Fibroblast of lung (primary cell): ENCODE measurements around the gene RNF225. TPM values are rescaled to one million over a fixed set of nuclear protein-coding genes. Genes with fewer than 3 reads are reported as not detected.

Experiments used
- DNase-seq, 2 donors: peaks; one replicate each; pipeline versions ENCODE4 v3.0.0 to v3.0.0-alpha.2; 2010; ENCODE audit warnings: low read depth in 2 of 2
- H2AFZ ChIP-seq: 2 replicates; pipeline ENCODE4 v1.5.1; 2012; ENCODE audit warnings: low read length, control low read depth, inconsistent platforms
- H3K27ac ChIP-seq: 2 replicates; pipeline ENCODE4 v1.5.1; 2011; ENCODE audit warnings: low read length, control low read depth; ENCODE audit not compliant: insufficient read depth
- H3K27me3 ChIP-seq: 2 replicates; pipeline ENCODE4 v1.5.1; 2011; ENCODE audit warnings: mild to moderate bottlenecking, low read length; ENCODE audit not compliant: control insufficient read depth, insufficient read depth
- H3K36me3 ChIP-seq: 2 replicates; pipeline ENCODE4 v1.5.1; 2011; ENCODE audit warnings: low read length; ENCODE audit not compliant: control insufficient read depth, insufficient read depth
- H3K4me1 ChIP-seq: 2 replicates; pipeline ENCODE4 v1.5.1; 2011; ENCODE audit warnings: low read length; ENCODE audit not compliant: control insufficient read depth, insufficient read depth; ENCODE audit errors: extremely low read depth
- H3K4me2 ChIP-seq: 2 replicates; pipeline ENCODE4 v1.5.1; 2011; ENCODE audit warnings: low read length, control low read depth; ENCODE audit not compliant: insufficient read depth; ENCODE audit errors: extremely low read depth
- H3K4me3 ChIP-seq, 4 experiments: fragments of 200-600 bp in 1 of 4; sonication (generic) in 1 of 4; replicated peaks in 1 of 4; 2 replicates each; pipeline ENCODE4 v1.5.1; 2011 to 2016; ENCODE audit warnings: low read length in 4 of 4, low read depth in 3 of 4, mild to moderate bottlenecking in 3 of 4, control low read depth in 2 of 4, inconsistent platforms in 1 of 4, mixed read lengths in 1 of 4; ENCODE audit not compliant: insufficient read depth in 1 of 4; ENCODE audit errors: control extremely low read depth in 1 of 4
- H3K79me2 ChIP-seq: 2 replicates; pipeline ENCODE4 v1.5.1; 2012; ENCODE audit warnings: mild to moderate bottlenecking, low read length, inconsistent platforms; ENCODE audit not compliant: control insufficient read depth, insufficient read depth
- H3K9ac ChIP-seq: 2 replicates; pipeline ENCODE4 v1.5.1; 2011; ENCODE audit warnings: mild to moderate bottlenecking, low read length, control low read depth; ENCODE audit not compliant: insufficient read depth
- H3K9me3 ChIP-seq: 2 replicates; pipeline ENCODE4 v1.5.1; 2012; ENCODE audit warnings: low read depth, low read length; ENCODE audit not compliant: control insufficient read depth, insufficient read depth
- H4K20me1 ChIP-seq: 2 replicates; pipeline ENCODE4 v1.5.1; 2011; ENCODE audit warnings: low read length; ENCODE audit not compliant: control insufficient read depth, insufficient read depth; ENCODE audit errors: extremely low read depth
- CTCF ChIP-seq, 2 donors: IDR thresholded peaks in 1 of 2; conservative IDR thresholded peaks in 1 of 2; 1 replicate in 1 of 2; 2 replicates in 1 of 2; pipeline ENCODE4 v1.5.1; 2011 to 2012; ENCODE audit warnings: low read length in 2 of 2, control low read depth in 1 of 2, inconsistent platforms in 1 of 2, low read depth in 1 of 2, mild to moderate bottlenecking in 1 of 2
- EZH2 ChIP-seq: IDR thresholded peaks from 2 replicates; pipeline ENCODE4 v1.5.1; 2012; ENCODE audit warnings: low read length, control low read depth, mild to moderate bottlenecking; ENCODE audit errors: missing control alignments
- polyA plus RNA-seq, 2 donors: library from polyadenylated mRNA; depleted of rRNA in 1 of 2; stranded (reverse) in 1 of 2; unstranded in 1 of 2; fragments of >200 nt; gene quantifications; 2 replicates each; pipeline ENCODE4 v1.2.1, GENCODE V29; 2011 to 2012; ENCODE audit warnings: missing spikeins in 1 of 2
- total RNA-seq: library from RNA; depleted of rRNA; stranded (reverse); fragments of >200 nt; gene quantifications from 2 replicates; pipeline ENCODE4 v1.2.1, GENCODE V29; 2014

Gene RNF225
- total and polyA plus RNA-seq, 2 donors (not counting 1 experiment from before 2014, with no cell fraction given), result not detected

- H3K4me1 ChIP-seq, result peaks cover 9% of the 10 kb centered on the region
- peak overlapping the region; percentile 65 to 86 (median 74) for H3K4me3 ChIP-seq
- no peaks in the 10 kb centered on the region for H3K27me3 ChIP-seq
- H3K36me3 ChIP-seq, result no peaks in the 10 kb centered on the region
- H4K20me1 ChIP-seq, result no peaks in the 10 kb centered on the region
- TF ChIP-seq EZH2, result no peak
- no peak for TF ChIP-seq CTCF (conservative IDR thresholded peaks at IDR 0.05 in 1 of 2, IDR thresholded peaks at IDR 0.05 in 1 of 2; ENCODE audit: low read depth in 1 of 2, low read length in 2 of 2)
- H2AFZ ChIP-seq, result no peak overlapping the region
- H3K27ac ChIP-seq, result peak overlapping the region; percentile 91
- no peaks in the 10 kb centered on the region for H3K9me3 ChIP-seq
- peak overlapping the region; percentile 72 for H3K9ac ChIP-seq
- H3K4me2 ChIP-seq, result peak overlapping the region; percentile 92
- peaks cover 6% of the 10 kb centered on the region for H3K79me2 ChIP-seq
- no peak for DNase-seq
Measured at GRCh38 chr19:58381460-58382212, 13.8 kb upstream of the RNF225 start.

GRCh38 chr19:58382997-58383603 is 12.4 kb upstream of the RNF225 start:
- no peak for TF ChIP-seq CTCF (conservative IDR thresholded peaks at IDR 0.05 in 1 of 2, IDR thresholded peaks at IDR 0.05 in 1 of 2; ENCODE audit: low read depth in 1 of 2, low read length in 2 of 2)
- TF ChIP-seq EZH2, result no peak
- Histone ChIP-seq H3K27me3 (no peaks in the 10 kb centered on the region), H4K20me1 (no peaks in the 10 kb centered on the region), H3K4me2 (no peak overlapping the region), H3K36me3 (no peaks in the 10 kb centered on the region), H3K4me3 (no peak overlapping the region), H3K27ac (no peak overlapping the region), H3K4me1 (peaks cover 11% of the 10 kb centered on the region), H3K79me2 (peaks cover 16% of the 10 kb centered on the region), H3K9ac (no peak overlapping the region), H2AFZ (no peak overlapping the region), H3K9me3 (no peaks in the 10 kb centered on the region)
- DNase-seq, result no peak

GRCh38 chr19:58385313-58385890 is 10.1 kb upstream of the RNF225 start:
- no peak overlapping the region for H3K9ac ChIP-seq
- no peak overlapping the region for H2AFZ ChIP-seq
- TF ChIP-seq CTCF (conservative IDR thresholded peaks at IDR 0.05 in 1 of 2, IDR thresholded peaks at IDR 0.05 in 1 of 2; ENCODE audit: low read depth in 1 of 2, low read length in 2 of 2) (no peak), EZH2 (no peak)
- H3K4me1 ChIP-seq, result peaks cover 14% of the 10 kb centered on the region
- H3K36me3 ChIP-seq, result peaks cover 2% of the 10 kb centered on the region
- H3K27ac ChIP-seq, result no peak overlapping the region
- H3K4me3 ChIP-seq, result peak overlapping the region in 2 of 4 experiments; percentile 96 to 99
- H3K27me3 ChIP-seq, result no peaks in the 10 kb centered on the region
- H3K79me2 ChIP-seq, result peaks cover 31% of the 10 kb centered on the region
- no peaks in the 10 kb centered on the region for H3K9me3 ChIP-seq
- H3K4me2 ChIP-seq, result peak overlapping the region; percentile 4
- H4K20me1 ChIP-seq, result no peaks in the 10 kb centered on the region
- DNase-seq, result no peak
